ENCODE results near the gene PRSS12. TPM values are rescaled to one million over a fixed set of nuclear protein-coding genes. Genes with fewer than 3 reads are reported as not detected.

PRSS12 gene
- polyA plus RNA-seq, 3 donors = not detected

- TF ChIP-seq CTCF (IDR thresholded peaks at IDR 0.05) = no peak
- H3K9me3 ChIP-seq (replicated peaks in 1 of 2; ENCODE audit: control insufficient read depth in 1 of 2, insufficient read depth in 1 of 2, low read length in 2 of 2) = no peaks in the 10 kb centered on the region
- H3K36me3 ChIP-seq (replicated peaks in 1 of 2; ENCODE audit: control insufficient read depth in 1 of 2, insufficient read depth in 2 of 2, low read length in 2 of 2) = no peaks in the 10 kb centered on the region
- Mint-ChIP-seq H3K4me3 (no peak overlapping the region), H3K27ac (no peak overlapping the region), H3K36me3 (no peaks in the 10 kb centered on the region), H3K9me3 (peaks cover 0 to 2% (median 0%) of the 10 kb centered on the region in 7 donors), H3K4me1 (no peaks in the 10 kb centered on the region), H3K27me3 (ENCODE audit: low read depth in 3 of 3) (peaks cover 0 to under 1% (median 0%) of the 10 kb centered on the region in 3 donors)
- no peaks in the 10 kb centered on the region for H3K27me3 ChIP-seq (ENCODE audit: control insufficient read depth in 2 of 2, insufficient read depth in 2 of 2, low read length in 2 of 2)
- H2AFZ ChIP-seq (ENCODE audit: insufficient read depth, low read depth, low read length, poor library complexity, severe bottlenecking) = no peak overlapping the region
- H4K20me1 ChIP-seq (ENCODE audit: insufficient read depth, low read length) = no peaks in the 10 kb centered on the region
- WGBS (ENCODE audit: insufficient coverage) = no CpG with 5 or more reads among the region's 2 CpGs
- H3K9ac ChIP-seq (ENCODE audit: insufficient read depth, low read length, poor library complexity, severe bottlenecking) = no peak overlapping the region
- DNase-seq = no peak
- no peak overlapping the region for H3K4me2 ChIP-seq (replicated peaks; ENCODE audit: extremely low read depth, low read length, poor library complexity, severe bottlenecking)
- no peak overlapping the region for H3K4me3 ChIP-seq (replicated peaks in 1 of 3; ENCODE audit: low read depth in 2 of 3, low read length in 3 of 3)
- no peaks in the 10 kb centered on the region for H3K79me2 ChIP-seq (ENCODE audit: insufficient read depth, low read length)
- H3K27ac ChIP-seq (ENCODE audit: low read depth in 1 of 2, low read length in 2 of 2) = no peak overlapping the region
- H3K4me1 ChIP-seq (ENCODE audit: control insufficient read depth in 1 of 2, insufficient read depth in 2 of 2, low read length in 2 of 2) = no peaks in the 10 kb centered on the region
- intact Hi-C loops (cut with micrococcal nuclease) = no loop called here
Measured at GRCh38 chr4:118340109-118340508, 12.7 kb downstream of the PRSS12 start.

GRCh38 chr4:118338981-118339765 lies 13.6 kb downstream of the PRSS12 start:
- H3K4me1 ChIP-seq (ENCODE audit: control insufficient read depth in 1 of 2, insufficient read depth in 2 of 2, low read length in 2 of 2) = no peaks in the 10 kb centered on the region
- H4K20me1 ChIP-seq (ENCODE audit: insufficient read depth, low read length) = no peaks in the 10 kb centered on the region
- H3K9me3 ChIP-seq (replicated peaks in 1 of 2; ENCODE audit: control insufficient read depth in 1 of 2, insufficient read depth in 1 of 2, low read length in 2 of 2) = no peaks in the 10 kb centered on the region
- H3K4me3 ChIP-seq (replicated peaks in 1 of 3; ENCODE audit: low read depth in 2 of 3, low read length in 3 of 3) = no peak overlapping the region
- no peak overlapping the region for H2AFZ ChIP-seq (ENCODE audit: insufficient read depth, low read depth, low read length, poor library complexity, severe bottlenecking)
- DNase-seq = no peak
- Mint-ChIP-seq H3K36me3 (no peaks in the 10 kb centered on the region), H3K4me1 (no peaks in the 10 kb centered on the region), H3K9me3 (peaks cover 0 to 2% (median 0%) of the 10 kb centered on the region in 7 donors), H3K4me3 (no peak overlapping the region), H3K27ac (no peak overlapping the region), H3K27me3 (ENCODE audit: low read depth in 3 of 3) (no peaks in the 10 kb centered on the region)
- intact Hi-C loops (cut with micrococcal nuclease) = no loop called here
- H3K27me3 ChIP-seq (ENCODE audit: control insufficient read depth in 2 of 2, insufficient read depth in 2 of 2, low read length in 2 of 2) = no peaks in the 10 kb centered on the region
- H3K9ac ChIP-seq (ENCODE audit: insufficient read depth, low read length, poor library complexity, severe bottlenecking) = no peak overlapping the region
- no peaks in the 10 kb centered on the region for H3K79me2 ChIP-seq (ENCODE audit: insufficient read depth, low read length)
- no peaks in the 10 kb centered on the region for H3K36me3 ChIP-seq (replicated peaks in 1 of 2; ENCODE audit: control insufficient read depth in 1 of 2, insufficient read depth in 2 of 2, low read length in 2 of 2)
- H3K4me2 ChIP-seq (replicated peaks; ENCODE audit: extremely low read depth, low read length, poor library complexity, severe bottlenecking) = no peak overlapping the region
- H3K27ac ChIP-seq (ENCODE audit: low read depth in 1 of 2, low read length in 2 of 2) = no peak overlapping the region
- no peak for TF ChIP-seq CTCF (IDR thresholded peaks at IDR 0.05)
- WGBS (ENCODE audit: insufficient coverage) = no CpG with 5 or more reads among the region's 1 CpG
